Peyer's patch (tissue), 4 donors: ENCODE data around the gene CASZ1.

Source experiments
- CTCF ChIP-seq, 6 experiments: fragments of 450-650 bp in 4 of 6; fragments of 200-600 bp in 2 of 6; sonication (generic) in 1 of 6; IDR thresholded peaks; one replicate each; pipeline ENCODE4 v1.5.1; 2017 to 2019; ENCODE audit warnings: antibody characterized with exemption in 6 of 6, mild to moderate bottlenecking in 3 of 6, moderate library complexity in 1 of 6
- POLR2A ChIP-seq, 2 donors: fragments of 450-650 bp; IDR thresholded peaks; one replicate each; pipeline ENCODE4 v1.5.1; 2017; ENCODE audit warnings: antibody characterized with exemption in 2 of 2, mild to moderate bottlenecking in 2 of 2, moderate library complexity in 2 of 2

- TF ChIP-seq POLR2A (IDR thresholded peaks at IDR 0.05) (no peak), CTCF (IDR thresholded peaks at IDR 0.05) (no peak)
Observed at GRCh38 chr1:10650556-10651388, 145.7 kb downstream of the CASZ1 start.
